Measurements from ENCODE around the gene APBB2.

Gene APBB2

DNA sequence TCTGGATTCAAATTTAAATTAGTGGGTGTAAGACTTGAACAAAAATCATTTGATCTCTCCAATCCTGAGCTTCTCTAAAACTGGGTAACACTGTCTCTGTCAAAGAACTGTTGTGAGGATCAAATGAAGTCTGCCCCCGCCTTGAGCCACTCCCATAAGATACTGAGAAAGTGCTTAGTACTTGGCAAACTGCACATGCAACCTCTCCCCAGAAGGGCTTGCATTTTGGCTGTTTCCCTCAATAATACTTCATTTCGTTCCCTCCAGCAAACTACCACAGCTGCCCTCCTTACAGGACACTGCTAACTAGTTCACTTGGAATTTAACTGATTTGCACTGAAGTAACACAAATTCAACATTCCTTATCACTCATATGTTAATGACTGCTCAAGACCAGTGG, 79.8 kb downstream of the APBB2 start:
- Mint-ChIP-seq H3K4me1 (ENCODE audit: low read depth) (no peaks in the 10 kb centered on the region), H3K27me3 (peaks cover 13% of the 10 kb centered on the region), H3K9me3 (no peaks in the 10 kb centered on the region), H3K27ac (no peak overlapping the region), H3K36me3 (ENCODE audit: low read depth) (no peaks in the 10 kb centered on the region), H3K4me3 (no peak overlapping the region)
- no peak for DNase-seq

DNA sequence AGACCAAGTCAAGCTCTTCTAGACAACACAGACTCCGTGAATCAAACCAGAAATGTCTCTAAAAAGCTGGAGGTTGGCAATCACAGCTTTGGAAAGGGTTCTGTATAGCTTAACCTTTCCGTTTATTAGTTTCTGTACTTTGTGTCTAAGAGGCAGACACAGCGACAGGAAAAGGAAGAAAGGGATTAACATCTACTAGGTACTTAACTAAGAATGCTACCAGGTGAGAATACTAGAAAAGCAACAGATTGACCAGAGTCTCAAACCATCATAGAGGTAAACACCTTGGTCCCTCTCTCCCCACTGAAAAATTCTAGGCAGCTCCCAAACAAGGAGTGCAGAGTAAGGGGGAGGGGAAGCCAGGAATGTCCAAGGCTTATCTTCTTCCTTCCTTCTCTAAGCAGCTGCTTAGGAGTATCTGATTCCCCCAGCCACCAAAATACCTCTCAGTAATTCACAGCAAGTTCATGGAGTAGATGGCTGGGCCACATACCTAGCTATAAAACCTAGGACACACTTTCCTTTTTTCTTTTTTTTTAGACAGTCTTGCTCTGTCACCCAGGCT, 80.8 kb downstream of the APBB2 start:
- no peaks in the 10 kb centered on the region for H3K4me1 Mint-ChIP-seq (ENCODE audit: low read depth)
- no peak for DNase-seq
- H3K36me3 Mint-ChIP-seq (ENCODE audit: low read depth), result no peaks in the 10 kb centered on the region
- no peak overlapping the region for H3K4me3 Mint-ChIP-seq
- no peak overlapping the region for H3K27ac Mint-ChIP-seq
- H3K27me3 Mint-ChIP-seq, result peaks cover 19% of the 10 kb centered on the region
- H3K9me3 Mint-ChIP-seq, result no peaks in the 10 kb centered on the region

DNA sequence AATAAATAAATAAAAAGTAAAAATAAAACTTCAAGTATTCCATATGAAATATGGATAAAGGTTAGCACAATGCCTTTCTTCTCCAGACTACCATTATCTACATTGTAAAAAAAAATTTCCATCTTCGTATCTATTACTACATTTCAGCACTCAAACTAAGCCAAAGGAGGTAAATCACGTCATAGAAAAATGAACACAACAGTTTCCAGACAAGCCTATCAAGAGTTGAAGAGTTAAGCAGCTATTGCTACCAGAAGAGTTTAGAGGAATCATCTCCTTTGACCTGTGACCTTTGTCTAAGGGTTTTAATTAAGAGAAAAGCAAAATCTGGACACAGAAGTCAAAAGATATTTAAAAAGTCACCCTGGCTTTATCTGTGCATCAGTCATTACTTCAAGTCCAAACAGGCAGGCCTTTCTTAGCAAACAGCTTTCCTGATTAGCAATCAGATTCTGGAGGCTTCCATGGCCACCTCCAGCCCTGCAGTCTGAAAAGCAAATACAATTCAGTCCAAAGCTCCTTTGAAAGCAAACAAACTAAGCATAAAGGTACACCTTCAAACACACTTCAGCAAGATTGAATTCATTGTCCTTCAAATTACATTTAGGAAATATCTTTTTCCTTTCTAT, 82.2 kb downstream of the APBB2 start:
- no peak overlapping the region for H3K4me3 Mint-ChIP-seq
- no peak for DNase-seq
- H3K9me3 Mint-ChIP-seq, result no peaks in the 10 kb centered on the region
- H3K27ac Mint-ChIP-seq, result no peak overlapping the region
- no peaks in the 10 kb centered on the region for H3K36me3 Mint-ChIP-seq (ENCODE audit: low read depth)
- H3K27me3 Mint-ChIP-seq, result peaks cover 22% of the 10 kb centered on the region
- H3K4me1 Mint-ChIP-seq (ENCODE audit: low read depth), result no peaks in the 10 kb centered on the region

DNA sequence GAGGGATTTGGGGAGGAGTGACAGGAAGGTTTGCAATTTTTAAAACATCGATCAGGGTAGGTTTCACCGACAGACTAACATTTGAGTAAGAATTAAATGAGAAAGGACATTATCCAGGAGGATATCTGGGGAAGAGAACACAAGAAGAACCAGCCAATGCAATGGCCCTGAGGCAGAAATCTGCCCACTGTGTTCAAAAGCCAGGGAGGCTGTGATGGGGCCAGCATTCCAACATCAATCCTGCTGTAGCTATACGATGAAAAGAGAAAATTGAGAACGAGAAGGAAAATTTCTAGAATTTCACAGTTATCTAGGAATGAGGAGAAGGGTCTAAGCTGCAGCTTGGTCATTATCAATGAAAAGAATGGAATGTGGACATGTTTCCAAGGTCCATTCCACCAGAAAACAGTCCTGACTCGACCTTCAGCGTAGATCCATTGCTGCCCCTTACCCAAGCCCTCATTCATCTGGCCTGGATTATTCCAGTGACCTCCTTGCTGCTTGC, 84.4 kb downstream of the APBB2 start:
- Mint-ChIP-seq H3K4me1 (ENCODE audit: low read depth) (no peaks in the 10 kb centered on the region), H3K36me3 (ENCODE audit: low read depth) (no peaks in the 10 kb centered on the region), H3K27ac (no peak overlapping the region), H3K4me3 (no peak overlapping the region), H3K27me3 (peaks cover 22% of the 10 kb centered on the region), H3K9me3 (no peaks in the 10 kb centered on the region)
- no peak for DNase-seq

DNA sequence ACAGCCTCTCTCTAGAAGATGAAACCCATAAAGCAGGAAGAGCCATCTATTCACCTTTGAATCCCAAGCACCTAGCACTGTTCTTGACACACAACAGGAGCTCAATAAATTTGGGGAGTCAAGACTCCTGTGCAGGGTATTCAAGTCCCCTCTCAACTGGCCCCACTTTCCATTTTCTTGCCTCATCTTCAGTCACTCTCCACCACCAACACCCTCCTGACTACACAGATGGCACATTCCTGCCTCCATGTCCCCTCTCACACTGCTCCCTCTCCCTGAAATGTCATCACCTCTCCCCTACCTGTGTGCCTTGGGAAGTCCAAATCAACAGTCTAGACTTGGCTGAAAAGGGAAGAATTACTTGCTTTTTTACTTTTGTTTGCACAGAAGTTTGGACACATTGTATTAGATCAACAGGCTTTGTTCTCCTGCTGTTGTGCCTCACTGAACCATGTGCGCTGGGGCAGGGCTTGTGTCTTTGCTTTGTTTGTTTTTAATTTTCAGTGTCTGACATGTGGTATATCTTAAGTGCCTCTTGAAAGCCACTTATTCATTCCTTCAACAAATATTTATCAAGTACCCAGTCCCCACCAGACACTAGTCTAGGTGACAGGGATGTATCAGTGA, 85.1 kb downstream of the APBB2 start:
- DNase-seq, result no peak
- Mint-ChIP-seq H3K9me3 (no peaks in the 10 kb centered on the region), H3K27me3 (peaks cover 22% of the 10 kb centered on the region), H3K36me3 (ENCODE audit: low read depth) (no peaks in the 10 kb centered on the region), H3K4me1 (ENCODE audit: low read depth) (no peaks in the 10 kb centered on the region), H3K4me3 (no peak overlapping the region), H3K27ac (no peak overlapping the region)

DNA sequence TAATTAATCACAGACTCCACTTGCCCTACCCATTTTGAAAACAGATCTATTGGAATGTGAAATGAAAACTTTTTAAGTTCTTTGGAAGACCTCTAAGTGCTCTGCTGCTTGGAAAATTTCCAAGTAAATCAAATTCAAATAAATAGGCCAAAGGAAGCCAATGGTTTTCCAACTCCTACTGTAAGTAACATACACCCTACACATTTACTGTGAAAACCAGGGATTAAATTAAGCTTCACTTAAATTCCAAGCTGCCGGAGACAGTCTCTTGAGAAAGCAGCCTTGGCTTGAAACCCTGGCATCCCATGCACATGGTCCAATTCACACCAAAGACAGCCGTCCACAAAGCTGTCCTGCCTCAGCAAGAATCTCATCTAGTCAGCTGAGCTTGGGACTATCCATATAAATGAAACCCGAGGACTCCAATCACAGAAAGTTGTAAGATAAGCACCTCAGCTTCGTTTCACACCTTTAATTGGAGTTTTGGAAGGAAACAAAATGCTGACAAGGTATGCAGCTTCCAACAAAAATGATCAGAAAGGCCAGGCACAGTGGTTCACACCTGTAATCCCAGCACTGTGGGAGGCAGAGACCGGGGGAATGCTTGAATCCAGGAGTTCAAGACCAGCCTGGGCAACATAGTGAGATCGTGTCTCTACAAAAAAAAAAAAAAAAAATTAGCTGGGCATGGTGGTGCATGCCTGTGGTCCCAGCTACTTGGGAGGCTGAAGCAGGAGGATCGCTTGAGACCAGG, 88.6 kb downstream of the APBB2 start:
- peaks cover 16% of the 10 kb centered on the region for H3K27me3 Mint-ChIP-seq
- H3K4me1 Mint-ChIP-seq (ENCODE audit: low read depth), result no peaks in the 10 kb centered on the region
- DNase-seq, result no peak
- H3K36me3 Mint-ChIP-seq (ENCODE audit: low read depth), result no peaks in the 10 kb centered on the region
- no peak overlapping the region for H3K4me3 Mint-ChIP-seq
- no peaks in the 10 kb centered on the region for H3K9me3 Mint-ChIP-seq
- no peak overlapping the region for H3K27ac Mint-ChIP-seq

DNA sequence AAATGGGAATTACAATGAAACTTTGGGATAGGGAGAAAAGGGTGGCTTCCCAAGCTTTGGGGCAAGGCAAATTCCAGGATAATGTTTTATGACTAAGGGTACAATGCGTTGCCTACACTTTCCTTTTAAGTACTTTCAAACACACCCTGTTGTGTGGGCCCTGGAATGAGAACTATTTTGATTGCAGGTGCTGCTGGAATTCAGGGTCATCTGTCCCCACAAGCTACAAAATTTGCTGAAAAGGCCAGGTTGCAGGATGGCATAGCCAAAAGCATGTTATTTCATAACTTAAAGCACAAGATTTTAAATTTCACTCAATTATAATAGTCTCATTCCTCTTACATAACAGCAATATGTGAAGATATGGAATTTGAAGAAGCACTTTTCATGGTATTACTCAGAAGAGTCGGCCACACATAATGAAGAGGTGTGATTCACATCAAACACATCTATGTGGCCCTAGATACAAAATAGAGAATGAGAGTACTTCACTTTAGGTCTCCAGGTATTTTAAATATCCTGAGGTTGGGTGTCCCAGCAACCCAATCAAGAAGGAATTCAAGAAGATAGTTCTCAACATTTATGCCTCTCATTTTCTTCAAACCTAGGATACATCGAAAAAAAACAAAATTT, 89.3 kb downstream of the APBB2 start:
- no peak for DNase-seq
- Mint-ChIP-seq H3K27me3 (peaks cover 11% of the 10 kb centered on the region), H3K9me3 (no peaks in the 10 kb centered on the region), H3K36me3 (ENCODE audit: low read depth) (no peaks in the 10 kb centered on the region), H3K4me3 (no peak overlapping the region), H3K4me1 (ENCODE audit: low read depth) (no peaks in the 10 kb centered on the region), H3K27ac (no peak overlapping the region)

DNA sequence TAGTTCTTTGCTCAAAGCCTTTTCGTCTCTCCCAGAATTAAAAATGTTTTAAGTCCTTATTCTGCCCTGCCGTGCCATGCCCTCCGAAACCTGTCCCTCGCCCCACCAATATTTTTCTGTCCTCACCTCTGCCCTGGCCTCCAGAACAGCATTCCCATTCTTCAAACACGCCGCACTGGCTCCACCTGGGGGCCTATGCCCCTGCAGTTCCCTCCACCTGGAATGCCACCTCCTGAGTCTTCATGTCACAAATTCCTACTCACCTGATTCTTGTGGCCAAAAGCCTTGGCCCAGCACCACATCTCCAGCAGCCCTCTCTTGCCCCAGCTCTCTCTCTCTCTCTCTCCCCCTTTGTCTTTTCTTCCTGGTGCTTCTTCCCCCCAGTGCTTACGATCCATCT, 91.6 kb downstream of the APBB2 start:
- Mint-ChIP-seq H3K27ac (no peak overlapping the region), H3K27me3 (peaks cover 5% of the 10 kb centered on the region), H3K36me3 (ENCODE audit: low read depth) (no peaks in the 10 kb centered on the region), H3K4me1 (ENCODE audit: low read depth) (no peaks in the 10 kb centered on the region), H3K4me3 (no peak overlapping the region), H3K9me3 (no peaks in the 10 kb centered on the region)
- no peak for DNase-seq

DNA sequence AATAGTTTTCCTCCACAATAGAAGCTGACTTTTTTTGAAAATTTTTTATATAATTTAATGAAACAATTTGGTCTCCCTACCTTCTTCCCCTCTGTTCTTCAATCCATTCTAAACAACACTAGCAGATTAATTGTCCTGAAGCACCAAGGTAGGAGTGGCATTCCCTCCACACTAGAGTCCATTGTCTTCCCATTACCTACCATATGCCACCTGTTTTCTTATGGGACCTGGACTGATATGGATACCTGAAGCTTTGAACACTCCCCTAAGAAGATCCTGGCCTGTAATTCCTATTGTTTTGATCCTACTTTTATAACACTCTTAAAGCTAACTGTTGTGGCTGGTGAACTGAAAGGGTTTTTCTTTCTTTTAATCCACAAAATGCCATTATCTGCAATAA, 92.0 kb downstream of the APBB2 start:
- DNase-seq, result no peak
- no peaks in the 10 kb centered on the region for H3K4me1 Mint-ChIP-seq (ENCODE audit: low read depth)
- H3K4me3 Mint-ChIP-seq, result no peak overlapping the region
- H3K9me3 Mint-ChIP-seq, result no peaks in the 10 kb centered on the region
- peaks cover 4% of the 10 kb centered on the region for H3K27me3 Mint-ChIP-seq
- H3K27ac Mint-ChIP-seq, result no peak overlapping the region
- H3K36me3 Mint-ChIP-seq (ENCODE audit: low read depth), result no peaks in the 10 kb centered on the region

DNA sequence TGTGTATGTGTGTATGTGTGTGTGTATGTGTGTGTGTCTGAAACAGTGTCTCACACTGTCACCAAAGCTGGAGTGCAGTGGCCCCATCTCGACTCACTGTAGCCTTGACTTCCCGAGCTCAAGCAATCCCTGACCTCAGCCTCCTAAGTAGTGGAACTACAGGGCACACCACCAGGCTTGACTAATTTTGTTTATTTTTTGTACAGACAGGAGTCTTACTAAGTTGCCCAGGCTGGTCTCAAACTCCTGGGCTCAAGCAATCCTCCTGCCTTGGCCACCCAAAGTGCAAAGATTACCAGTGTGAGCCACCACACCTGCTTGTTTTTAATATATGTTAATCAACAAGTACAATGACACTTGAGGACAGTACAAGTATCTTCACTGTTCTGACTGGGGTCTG, 92.4 kb downstream of the APBB2 start:
- H3K4me3 Mint-ChIP-seq, result no peak overlapping the region
- no peak overlapping the region for H3K27ac Mint-ChIP-seq
- no peaks in the 10 kb centered on the region for H3K36me3 Mint-ChIP-seq (ENCODE audit: low read depth)
- no peaks in the 10 kb centered on the region for H3K9me3 Mint-ChIP-seq
- H3K27me3 Mint-ChIP-seq, result no peaks in the 10 kb centered on the region
- no peaks in the 10 kb centered on the region for H3K4me1 Mint-ChIP-seq (ENCODE audit: low read depth)
- DNase-seq, result no peak

DNA sequence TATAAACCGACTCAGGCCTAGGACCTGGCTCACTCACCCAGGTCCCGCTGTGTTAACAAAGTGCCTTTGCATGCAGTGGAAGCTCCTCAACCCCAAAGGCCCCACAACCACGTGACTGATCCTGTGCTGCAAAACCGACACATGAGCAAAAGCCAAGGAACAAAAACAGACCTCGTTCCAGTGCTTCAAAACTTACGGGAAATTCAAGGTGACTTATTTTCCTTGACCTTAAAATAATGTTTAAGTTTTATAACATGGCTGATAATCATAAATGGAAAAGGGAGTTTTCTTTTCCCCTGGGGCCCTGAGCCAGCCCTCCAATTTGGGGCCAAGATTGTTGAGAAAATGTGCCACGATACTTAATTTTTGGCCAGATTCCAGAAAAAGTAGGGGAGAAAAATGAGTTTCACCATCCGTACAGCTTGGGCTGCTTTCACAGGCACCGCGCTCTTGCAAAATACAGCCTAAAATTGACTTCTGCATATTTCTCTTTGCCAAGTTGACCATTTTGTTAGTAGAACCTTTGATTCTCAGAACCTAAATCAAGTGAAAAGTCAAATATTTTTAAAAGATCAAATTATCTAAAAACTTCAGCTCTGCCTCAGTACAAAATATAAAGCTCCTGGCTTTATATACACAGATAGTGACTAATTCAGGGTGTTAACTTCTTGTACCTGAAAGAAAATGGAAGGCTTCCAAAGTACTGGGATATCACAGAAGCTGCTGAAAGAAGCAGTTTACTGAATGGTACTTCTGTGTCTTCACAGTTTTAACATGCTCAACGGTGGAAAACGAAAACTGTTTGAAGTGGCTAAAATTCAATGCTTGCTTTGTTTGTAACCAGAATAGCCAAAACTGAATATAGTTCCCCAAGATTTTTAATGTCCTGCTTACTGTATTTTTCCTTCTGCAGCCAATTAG, 93.8 kb downstream of the APBB2 start:
- H3K4me1 Mint-ChIP-seq (ENCODE audit: low read depth), result no peaks in the 10 kb centered on the region
- H3K36me3 Mint-ChIP-seq (ENCODE audit: low read depth), result no peaks in the 10 kb centered on the region
- H3K27me3 Mint-ChIP-seq, result no peaks in the 10 kb centered on the region
- no peak for DNase-seq
- no peak overlapping the region for H3K4me3 Mint-ChIP-seq
- H3K9me3 Mint-ChIP-seq, result peaks cover 3% of the 10 kb centered on the region
- H3K27ac Mint-ChIP-seq, result no peak overlapping the region

DNA sequence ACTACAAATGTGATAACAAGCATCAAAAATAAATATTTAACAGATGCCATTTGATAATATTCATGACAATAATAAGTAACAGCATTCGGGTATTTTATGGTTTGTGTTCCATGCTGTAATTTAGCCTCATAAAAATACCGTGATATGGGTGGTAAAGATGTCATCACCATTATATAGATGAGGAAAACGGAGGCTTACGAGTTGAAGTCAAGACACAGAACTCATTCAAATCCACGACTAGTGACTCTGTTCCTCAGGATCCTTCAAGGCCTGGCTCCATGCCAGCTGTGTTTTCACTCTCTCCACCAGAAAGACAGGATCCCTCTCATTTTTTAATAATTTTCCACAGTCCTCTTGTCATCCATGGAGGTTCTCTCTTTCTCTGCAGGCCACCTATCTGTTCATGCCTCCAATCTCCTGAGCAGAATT, 94.5 kb downstream of the APBB2 start:
- Mint-ChIP-seq H3K27ac (no peak overlapping the region), H3K4me3 (no peak overlapping the region), H3K4me1 (ENCODE audit: low read depth) (no peaks in the 10 kb centered on the region), H3K36me3 (ENCODE audit: low read depth) (no peaks in the 10 kb centered on the region), H3K9me3 (peaks cover 6% of the 10 kb centered on the region), H3K27me3 (no peaks in the 10 kb centered on the region)
- DNase-seq, result no peak

DNA sequence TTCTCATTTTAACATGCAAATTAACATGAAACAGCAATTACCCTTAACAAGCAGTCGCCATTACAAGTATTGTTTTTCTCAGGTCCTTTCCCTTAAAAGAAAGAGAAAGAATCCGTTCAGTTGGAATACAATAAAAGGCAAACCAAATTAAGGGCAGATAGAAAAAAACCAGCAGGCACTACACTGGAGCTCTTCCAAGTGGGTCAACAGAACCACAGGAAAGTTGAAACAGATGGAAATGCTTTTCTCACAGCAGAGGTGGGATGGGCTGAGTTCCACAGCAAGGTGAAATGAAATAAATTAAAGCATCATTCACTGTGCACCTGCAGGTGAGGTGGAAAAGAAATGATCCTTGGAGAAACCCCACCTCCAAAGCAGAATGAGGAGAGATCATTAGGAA, 102.6 kb downstream of the APBB2 start:
- H3K27me3 Mint-ChIP-seq, result no peaks in the 10 kb centered on the region
- H3K4me3 Mint-ChIP-seq, result no peak overlapping the region
- H3K27ac Mint-ChIP-seq, result no peak overlapping the region
- no peaks in the 10 kb centered on the region for H3K4me1 Mint-ChIP-seq (ENCODE audit: low read depth)
- no peaks in the 10 kb centered on the region for H3K36me3 Mint-ChIP-seq (ENCODE audit: low read depth)
- H3K9me3 Mint-ChIP-seq, result peaks cover 6% of the 10 kb centered on the region
- DNase-seq, result no peak

DNA sequence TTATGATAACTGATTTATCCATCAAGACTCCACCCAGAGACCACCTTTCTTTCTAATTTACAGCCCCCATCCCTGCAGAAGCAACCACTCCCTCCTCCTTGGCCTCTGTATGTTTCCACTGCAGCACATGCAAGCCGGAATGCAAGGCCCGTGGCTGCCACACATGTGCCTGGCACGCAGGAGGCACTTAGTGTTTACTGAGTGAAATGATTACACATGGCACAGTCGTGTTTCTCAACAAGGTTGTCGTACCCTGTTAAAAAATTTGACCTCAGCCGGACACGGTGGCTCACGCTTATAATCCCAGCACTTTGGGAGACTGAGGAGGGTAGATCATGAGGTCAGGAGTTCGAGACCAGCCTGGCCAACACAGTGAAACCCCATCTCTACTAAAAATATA, 104.3 kb downstream of the APBB2 start:
- DNase-seq, result no peak
- H3K4me3 Mint-ChIP-seq, result no peak overlapping the region
- no peaks in the 10 kb centered on the region for H3K4me1 Mint-ChIP-seq (ENCODE audit: low read depth)
- H3K27ac Mint-ChIP-seq, result no peak overlapping the region
- no peaks in the 10 kb centered on the region for H3K36me3 Mint-ChIP-seq (ENCODE audit: low read depth)
- no peaks in the 10 kb centered on the region for H3K9me3 Mint-ChIP-seq
- no peaks in the 10 kb centered on the region for H3K27me3 Mint-ChIP-seq

All from activated T-cell treated with anti-CD3 and anti-CD28 coated beads, Interleukin-2, amount 50 U/mL, for 24 hours (primary cell).